ENCODE data around the gene PTCHD1. TPM values are rescaled to one million over a fixed set of nuclear protein-coding genes. Genes with fewer than 3 reads are reported as not detected.

The PTCHD1 gene
- total and polyA plus RNA-seq, 2 of the 4 experiments (the other 2 are of a cell fraction), result not detected

GRCh38 chrX:23403849-23404248 is 69.2 kb downstream of the PTCHD1 start:
- Histone ChIP-seq H2AK9ac (replicated peaks; ENCODE audit: low read depth, low read length, poor library complexity) (no peak overlapping the region), H3K9me3 (ENCODE audit: control insufficient read depth, insufficient read depth, low read length) (no peaks in the 10 kb centered on the region), H4K20me1 (ENCODE audit: insufficient read depth, low read length) (no peaks in the 10 kb centered on the region), H3K56ac (ENCODE audit: extremely low read depth, insufficient read depth, low read length) (no peak overlapping the region), H3K14ac (replicated peaks; ENCODE audit: low read depth, low read length) (no peak overlapping the region), H3K36me3 (ENCODE audit: control insufficient read depth, insufficient read depth, low read length) (no peaks in the 10 kb centered on the region), H4K5ac (ENCODE audit: low read depth, low read length) (no peak overlapping the region), H3K9me1 (ENCODE audit: insufficient read depth, low read length) (no peaks in the 10 kb centered on the region), H3K9ac (ENCODE audit: low read depth, low read length) (no peak overlapping the region), H3K4me1 (ENCODE audit: control insufficient read depth, insufficient read depth, low read length) (no peaks in the 10 kb centered on the region), H3K18ac (ENCODE audit: low read depth, low read length) (no peak overlapping the region), H2AK5ac (ENCODE audit: low read depth, low read length) (no peak overlapping the region), H2AFZ (replicated peaks; ENCODE audit: low read length, poor library complexity) (no peak overlapping the region), H2BK5ac (ENCODE audit: low read depth, low read length, poor library complexity, severe bottlenecking) (no peak overlapping the region), H2BK15ac (ENCODE audit: low read depth, low read length) (no peak overlapping the region), H2BK120ac (ENCODE audit: low read depth, low read length) (no peak overlapping the region), H3K4me3 (ENCODE audit: insufficient read depth, low read depth, low read length) (no peak overlapping the region), H2BK20ac (ENCODE audit: low read depth, low read length) (no peak overlapping the region), H3K27ac (ENCODE audit: insufficient read depth, low read length) (no peak overlapping the region), H3K27me3 (ENCODE audit: control insufficient read depth, insufficient read depth, low read length) (no peaks in the 10 kb centered on the region), H4K8ac (ENCODE audit: low read depth in 2 of 2, low read length in 2 of 2) (no peak overlapping the region), H3K79me1 (ENCODE audit: low read depth in 1 of 2, low read length in 2 of 2) (no peaks in the 10 kb centered on the region), H3K4me2 (ENCODE audit: low read depth, low read length) (no peak overlapping the region), H3K23ac (ENCODE audit: low read depth, low read length) (no peak overlapping the region), H4K91ac (ENCODE audit: insufficient read depth, low read depth, low read length) (no peak overlapping the region), H3K4ac (ENCODE audit: low read depth, low read length) (no peak overlapping the region)
- dilution Hi-C loops (cut with HindIII; ENCODE audit: low sequenced_read_pairs, unreplicated experiment) (no loop called here), intact Hi-C loops (cut with micrococcal nuclease) (no loop called here), in situ Hi-C loops (cut with MboI; ENCODE audit: low sequenced_read_pairs) (no loop called here)
- ChIA-PET CTCF (no interaction called here), POLR2A (ENCODE audit: unreplicated experiment) (no interaction called here)
- TF ChIP-seq FOS (IDR thresholded peaks at IDR 0.05; ENCODE audit: low read depth, low read length) (no peak), BHLHE40 (IDR thresholded peaks at IDR 0.05; ENCODE audit: low read depth, low read length) (no peak), CHD1 (IDR thresholded peaks at IDR 0.05; ENCODE audit: low read depth, low read length) (no peak), RCOR1 (IDR thresholded peaks at IDR 0.05; ENCODE audit: insufficient replicate concordance, low read length) (no peak), RAD21 (IDR thresholded peaks at IDR 0.05; ENCODE audit: low read length) (no peak), NFE2L2 (IDR thresholded peaks at IDR 0.05; ENCODE audit: low read depth, low read length) (no peak), SMC3 (IDR thresholded peaks at IDR 0.05; ENCODE audit: low read depth, low read length) (no peak), POLR2A (IDR thresholded peaks at IDR 0.05; ENCODE audit: low read depth, low read length) (no peak), RFX5 (IDR thresholded peaks at IDR 0.05; ENCODE audit: low read depth, low read length) (no peak), USF2 (IDR thresholded peaks at IDR 0.05; ENCODE audit: low read depth, low read length) (no peak)
- BruUV-seq (replicated peaks), result no TSS peak
- no peak for ATAC-seq (ENCODE audit: low read depth)
- WGBS, 2 experiments (ENCODE audit: extremely low coverage in 2 of 2, insufficient read length in 1 of 2), result 23% methylated on average over 3 of the region's 6 CpGs; no CpG with 5 or more reads in 1 of the 2 experiments
- DNase-seq, result no peak
